ENCODE results near the gene GCFC2. TPM values are rescaled to one million over a fixed set of nuclear protein-coding genes. Genes with fewer than 3 reads are reported as not detected.
"Not testable (repeated sequence)": the region's sequence is repeated elsewhere in the genome, so short reads cannot be mapped to it uniquely, and the experiment has no call there.

GCFC2 gene
- total RNA-seq, 2 donors from 2014 or later = 18.6 to 28.7 TPM

GRCh38 chr2:75698918-75699317 is 11.8 kb downstream of the GCFC2 start:
- Mint-ChIP-seq H3K27me3 (ENCODE audit: insufficient read depth) (no peaks in the 10 kb centered on the region), H3K27ac (no peak overlapping the region), H3K9me3 (peaks cover 3% of the 10 kb centered on the region), H3K36me3 (ENCODE audit: low read depth) (peaks cover 58% of the 10 kb centered on the region), H3K4me1 (no peaks in the 10 kb centered on the region), H3K4me3 (no peak overlapping the region)
- TF ChIP-seq, protein P1, sequence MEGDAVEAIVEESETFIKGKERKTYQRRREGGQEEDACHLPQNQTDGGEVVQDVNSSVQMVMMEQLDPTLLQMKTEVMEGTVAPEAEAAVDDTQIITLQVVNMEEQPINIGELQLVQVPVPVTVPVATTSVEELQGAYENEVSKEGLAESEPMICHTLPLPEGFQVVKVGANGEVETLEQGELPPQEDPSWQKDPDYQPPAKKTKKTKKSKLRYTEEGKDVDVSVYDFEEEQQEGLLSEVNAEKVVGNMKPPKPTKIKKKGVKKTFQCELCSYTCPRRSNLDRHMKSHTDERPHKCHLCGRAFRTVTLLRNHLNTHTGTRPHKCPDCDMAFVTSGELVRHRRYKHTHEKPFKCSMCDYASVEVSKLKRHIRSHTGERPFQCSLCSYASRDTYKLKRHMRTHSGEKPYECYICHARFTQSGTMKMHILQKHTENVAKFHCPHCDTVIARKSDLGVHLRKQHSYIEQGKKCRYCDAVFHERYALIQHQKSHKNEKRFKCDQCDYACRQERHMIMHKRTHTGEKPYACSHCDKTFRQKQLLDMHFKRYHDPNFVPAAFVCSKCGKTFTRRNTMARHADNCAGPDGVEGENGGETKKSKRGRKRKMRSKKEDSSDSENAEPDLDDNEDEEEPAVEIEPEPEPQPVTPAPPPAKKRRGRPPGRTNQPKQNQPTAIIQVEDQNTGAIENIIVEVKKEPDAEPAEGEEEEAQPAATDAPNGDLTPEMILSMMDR (conservative IDR thresholded peaks at IDR 0.05) = no peak
- no peaks in the 10 kb centered on the region for H3K27me3 ChIP-seq (ENCODE audit: control insufficient read depth, insufficient read depth, low read length, poor library complexity, severe bottlenecking)
- H3K4me1 ChIP-seq (ENCODE audit: control insufficient read depth, insufficient read depth, low read length) = no peaks in the 10 kb centered on the region
- peaks cover 16% of the 10 kb centered on the region for H3K9me3 ChIP-seq (ENCODE audit: control insufficient read depth, low read length)
- no peak for DNase-seq
- no peak overlapping the region for H3K9ac ChIP-seq (ENCODE audit: extremely low read depth, low read length, poor library complexity, severe bottlenecking)
- H3K4me3 ChIP-seq (ENCODE audit: low read length) = no peak overlapping the region
- H3K27ac ChIP-seq (ENCODE audit: low read depth, low read length) = no peak overlapping the region
- 70 to 100% methylated on average over 2 of the region's 2 CpGs for WGBS, 2 experiments (ENCODE audit: insufficient coverage in 1 of 2, insufficient read length in 1 of 2)
- H3K36me3 ChIP-seq (ENCODE audit: control insufficient read depth, insufficient read depth, low read length) = peaks cover 58% of the 10 kb centered on the region

GRCh38 chr2:75688196-75688595 is 22.5 kb downstream of the GCFC2 start:
- no peak overlapping the region for H3K9ac ChIP-seq (ENCODE audit: extremely low read depth, low read length, poor library complexity, severe bottlenecking)
- H3K27ac Mint-ChIP-seq = no peak overlapping the region
- H3K9me3 Mint-ChIP-seq = no peaks in the 10 kb centered on the region
- no peaks in the 10 kb centered on the region for H3K4me1 ChIP-seq (ENCODE audit: control insufficient read depth, insufficient read depth, low read length)
- WGBS, 2 experiments (ENCODE audit: insufficient coverage in 1 of 2, insufficient read length in 1 of 2) = 94 to 100% methylated on average over 1 of the region's 1 CpG
- no peak overlapping the region for H3K4me3 ChIP-seq (ENCODE audit: low read length)
- peaks cover 57% of the 10 kb centered on the region for H3K36me3 Mint-ChIP-seq (ENCODE audit: low read depth)
- peaks cover 9% of the 10 kb centered on the region for H3K4me1 Mint-ChIP-seq
- H3K4me3 Mint-ChIP-seq = no peak overlapping the region
- no peaks in the 10 kb centered on the region for H3K9me3 ChIP-seq (ENCODE audit: control insufficient read depth, low read length)
- no peak overlapping the region for H3K27ac ChIP-seq (ENCODE audit: low read depth, low read length)
- H3K27me3 Mint-ChIP-seq (ENCODE audit: insufficient read depth) = no peaks in the 10 kb centered on the region
- H3K27me3 ChIP-seq (ENCODE audit: control insufficient read depth, insufficient read depth, low read length, poor library complexity, severe bottlenecking) = no peaks in the 10 kb centered on the region
- peaks cover 48% of the 10 kb centered on the region for H3K36me3 ChIP-seq (ENCODE audit: control insufficient read depth, insufficient read depth, low read length)
- no peak for DNase-seq
- TF ChIP-seq, protein P1 (conservative IDR thresholded peaks at IDR 0.05) = no peak

DNA sequence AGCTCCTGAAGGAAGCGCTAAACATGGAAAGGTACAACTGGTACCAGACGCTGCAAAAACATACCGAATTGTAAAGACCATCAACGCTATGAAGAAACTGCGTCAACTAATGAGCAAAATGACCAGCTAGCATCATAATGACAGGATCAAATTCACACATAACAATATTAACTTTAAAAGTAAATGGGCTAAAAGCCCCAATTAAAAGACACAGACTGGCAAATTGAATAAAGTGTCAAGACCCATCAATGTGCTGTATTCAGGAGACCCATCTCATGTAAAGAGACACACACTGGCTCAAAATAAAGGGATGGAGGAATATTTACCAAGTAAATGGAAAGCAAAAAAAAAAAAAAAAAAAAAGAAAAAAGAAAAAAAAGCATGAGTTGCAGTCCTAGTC is 27.3 kb downstream of the GCFC2 start:
- not testable (repeated sequence) for H3K4me3 ChIP-seq (ENCODE audit: low read length); H3K27me3 ChIP-seq (ENCODE audit: control insufficient read depth, insufficient read depth, low read length, poor library complexity, severe bottlenecking); H3K9ac ChIP-seq (ENCODE audit: extremely low read depth, low read length, poor library complexity, severe bottlenecking); H3K4me1 ChIP-seq (ENCODE audit: control insufficient read depth, insufficient read depth, low read length); H3K9me3 Mint-ChIP-seq; H3K4me3 Mint-ChIP-seq; H3K27ac Mint-ChIP-seq; H3K27ac ChIP-seq (ENCODE audit: low read depth, low read length); DNase-seq; H3K9me3 ChIP-seq (ENCODE audit: control insufficient read depth, low read length); H3K27me3 Mint-ChIP-seq (ENCODE audit: insufficient read depth)
- WGBS, 2 experiments (ENCODE audit: insufficient coverage in 1 of 2, insufficient read length in 1 of 2) = 85 to 95% methylated on average over 2 to 5 of the region's 5 CpGs
- H3K4me1 Mint-ChIP-seq = peaks cover 19% of the 10 kb centered on the region
- H3K36me3 ChIP-seq (ENCODE audit: control insufficient read depth, insufficient read depth, low read length) = peaks cover 22% of the 10 kb centered on the region
- peaks cover 56% of the 10 kb centered on the region for H3K36me3 Mint-ChIP-seq (ENCODE audit: low read depth)

- Histone ChIP-seq H3K36me3 (ENCODE audit: control insufficient read depth, insufficient read depth, low read length) (peaks cover 9% of the 10 kb centered on the region), H3K9me3 (ENCODE audit: control insufficient read depth, low read length) (no peaks in the 10 kb centered on the region), H3K4me1 (ENCODE audit: control insufficient read depth, insufficient read depth, low read length) (no peaks in the 10 kb centered on the region), H3K27me3 (ENCODE audit: control insufficient read depth, insufficient read depth, low read length, poor library complexity, severe bottlenecking) (no peaks in the 10 kb centered on the region), H3K4me3 (ENCODE audit: low read length) (no peak overlapping the region), H3K27ac (ENCODE audit: low read depth, low read length) (no peak overlapping the region), H3K9ac (ENCODE audit: extremely low read depth, low read length, poor library complexity, severe bottlenecking) (no peak overlapping the region)
- 84 to 100% methylated on average over 1 of the region's 1 CpG for WGBS, 2 experiments (ENCODE audit: insufficient coverage in 1 of 2, insufficient read length in 1 of 2)
- Mint-ChIP-seq H3K4me1 (peaks cover 13% of the 10 kb centered on the region), H3K4me3 (no peak overlapping the region), H3K27me3 (ENCODE audit: insufficient read depth) (no peaks in the 10 kb centered on the region), H3K27ac (no peak overlapping the region), H3K9me3 (no peaks in the 10 kb centered on the region), H3K36me3 (ENCODE audit: low read depth) (peaks cover 41% of the 10 kb centered on the region)
- TF ChIP-seq, protein P1 (conservative IDR thresholded peaks at IDR 0.05) = no peak
- DNase-seq = no peak
Observed at GRCh38 chr2:75680402-75680801, 30.3 kb downstream of the GCFC2 start.
